ENCODE results near the gene KANSL1.

- TF ChIP-seq CTCF (IDR thresholded peaks at IDR 0.05; ENCODE audit: low read length) (no peak), EZH2phosphoT487 (IDR thresholded peaks at IDR 0.05; ENCODE audit: low read length) (no peak)
Observed at GRCh38 chr17:46047856-46048255, 145.4 kb downstream of the KANSL1 start.
